ENCODE measurements around the gene ANKRD33. TPM values are rescaled to one million over a fixed set of nuclear protein-coding genes. Genes with fewer than 3 reads are reported as not detected.

ANKRD33 gene
- total RNA-seq, 2 experiments from 2014 or later = not detected

DNA sequence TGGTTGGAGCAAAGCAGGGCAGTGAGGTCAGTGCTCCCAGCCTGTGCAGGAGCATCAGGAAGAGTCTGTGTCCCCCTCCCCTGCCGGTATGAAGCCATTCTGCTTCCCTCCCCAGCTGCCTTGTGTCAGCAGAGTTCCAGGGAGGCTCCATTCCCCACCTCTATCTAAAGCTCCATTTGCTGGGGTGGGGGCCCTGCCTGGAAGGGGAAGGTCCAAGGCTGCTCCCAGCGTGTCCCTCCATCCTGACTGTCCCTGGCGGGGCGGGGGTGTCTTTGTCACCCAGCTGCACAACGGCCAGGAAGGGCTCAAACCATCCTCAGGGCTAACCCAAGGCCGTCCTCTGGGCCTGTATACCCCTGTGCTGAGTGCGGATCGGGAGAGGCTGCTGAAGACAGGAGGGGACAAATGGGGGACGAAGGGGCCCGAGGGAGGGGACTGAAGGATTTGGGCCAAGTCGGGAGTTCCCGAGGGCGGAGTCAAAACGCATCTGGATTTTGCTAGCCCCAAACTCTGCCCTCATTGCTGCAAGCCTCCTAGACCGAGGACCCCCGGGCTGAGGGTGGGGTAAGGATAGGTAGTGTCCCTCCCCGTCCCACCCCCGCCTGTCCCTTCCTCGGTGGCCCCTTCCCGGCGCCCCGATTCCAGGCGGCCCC is 18.7 kb downstream of the ANKRD33 start:
- ATAC-seq = no peak
- DNase-seq = no peak
- Mint-ChIP-seq H3K4me3 (no peak overlapping the region), H3K27ac (no peak overlapping the region), H3K27me3 (peaks cover 20% of the 10 kb centered on the region), H3K9me3 (ENCODE audit: low read depth) (no peaks in the 10 kb centered on the region), H3K36me3 (ENCODE audit: low read depth) (no peaks in the 10 kb centered on the region), H3K4me1 (peaks cover 1% of the 10 kb centered on the region)
- intact Hi-C loops (cut with DNase I, micrococcal nuclease) = no loop called here
- ChIA-PET POLR2A (no interaction called here), CTCF (interaction anchor here (0.7 to 1.0 kb wide), 2 partner anchors 16 to 82 kb away, joined by 3 to 7 read pairs; no protein-coding TSS in a partner anchor)

DNA sequence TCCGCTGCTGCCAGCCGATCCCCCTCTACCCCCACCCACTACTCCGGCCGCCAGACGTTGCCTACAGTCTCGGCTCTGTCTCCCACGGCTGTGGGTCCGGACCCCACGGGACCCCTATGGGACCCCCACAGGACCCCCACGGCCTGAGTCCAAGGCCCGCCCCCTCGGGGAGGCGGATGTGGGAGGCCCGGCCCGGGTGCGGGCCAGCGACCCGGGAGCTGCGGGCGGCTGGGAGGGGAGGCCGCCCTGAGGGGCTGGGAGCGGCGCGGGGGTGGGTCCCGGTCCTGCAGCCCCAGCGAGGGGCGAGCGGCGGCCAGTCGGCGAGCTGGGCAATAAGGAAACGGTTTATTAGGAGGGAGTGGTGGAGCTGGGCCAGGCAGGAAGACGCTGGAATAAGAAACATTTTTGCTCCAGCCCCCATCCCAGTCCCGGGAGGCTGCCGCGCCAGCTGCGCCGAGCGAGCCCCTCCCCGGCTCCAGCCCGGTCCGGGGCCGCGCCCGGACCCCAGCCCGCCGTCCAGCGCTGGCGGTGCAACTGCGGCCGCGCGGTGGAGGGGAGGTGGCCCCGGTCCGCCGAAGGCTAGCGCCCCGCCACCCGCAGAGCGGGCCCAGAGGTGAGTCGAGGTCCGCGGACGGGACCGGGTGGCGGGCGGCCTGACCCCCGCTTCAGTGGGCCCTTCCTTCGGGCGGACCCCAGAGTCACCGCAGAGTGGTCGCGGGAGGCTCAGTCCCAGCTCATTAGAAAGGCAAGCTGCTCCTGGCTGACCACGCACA is 19.4 kb downstream of the ANKRD33 start, which contains the start of gene ACVRL1:
ACVRL1 (plus strand) TSS at position 422 of the 773 bp plus-strand sequence. CDS start 4,971 bp downstream, outside the sequence.
- Mint-ChIP-seq H3K9me3 (ENCODE audit: low read depth) (no peaks in the 10 kb centered on the region), H3K4me3 (no peak within 1 kb of the TSS), H3K27me3 (peaks cover 20% of the 10 kb centered on the region), H3K4me1 (no peaks in the 10 kb centered on the region), H3K36me3 (ENCODE audit: low read depth) (no peaks in the 10 kb centered on the region), H3K27ac (no peak within 1 kb of the TSS)
- DNase-seq = no peak
- intact Hi-C loops (cut with DNase I, micrococcal nuclease) = no loop called here
- ATAC-seq = no peak
- ChIA-PET CTCF (no interaction called here), POLR2A (no interaction called here)

DNA sequence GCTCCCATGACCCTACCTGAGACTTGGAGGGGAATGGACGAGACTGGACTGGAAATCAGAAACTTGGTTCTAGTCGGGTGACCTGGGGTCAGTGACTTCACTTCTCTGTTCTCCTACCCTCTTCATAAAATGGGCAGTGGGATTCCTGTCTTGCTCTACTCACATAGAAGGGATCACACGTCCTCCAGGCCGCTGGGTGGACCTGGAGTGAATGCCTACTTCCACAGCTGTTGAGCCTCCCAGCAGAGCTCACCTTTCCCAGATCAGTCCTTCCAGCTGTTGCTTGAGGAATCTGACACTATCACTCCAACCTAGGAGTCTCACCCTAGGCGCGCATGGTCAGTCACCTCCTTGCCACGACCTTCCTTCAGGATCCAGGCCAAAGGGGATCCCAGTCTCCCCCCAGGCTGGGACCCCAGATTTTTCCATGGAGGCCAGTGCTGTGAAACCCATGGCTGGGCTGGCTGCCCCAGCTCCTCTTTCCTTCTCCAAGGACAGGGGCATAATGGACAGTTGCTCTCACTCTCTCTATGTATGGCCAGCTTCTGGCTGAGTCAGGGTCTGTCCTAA is 20.0 kb downstream of the ANKRD33 start:
- H3K9me3 Mint-ChIP-seq (ENCODE audit: low read depth) = no peaks in the 10 kb centered on the region
- H3K36me3 Mint-ChIP-seq (ENCODE audit: low read depth) = no peaks in the 10 kb centered on the region
- no peak overlapping the region for H3K4me3 Mint-ChIP-seq
- no peak overlapping the region for H3K27ac Mint-ChIP-seq
- ATAC-seq (no peak), DNase-seq (no peak)
- intact Hi-C loops (cut with DNase I, micrococcal nuclease) = no loop called here
- peaks cover 20% of the 10 kb centered on the region for H3K27me3 Mint-ChIP-seq
- ChIA-PET CTCF (no interaction called here), POLR2A (no interaction called here)
- no peaks in the 10 kb centered on the region for H3K4me1 Mint-ChIP-seq

DNA sequence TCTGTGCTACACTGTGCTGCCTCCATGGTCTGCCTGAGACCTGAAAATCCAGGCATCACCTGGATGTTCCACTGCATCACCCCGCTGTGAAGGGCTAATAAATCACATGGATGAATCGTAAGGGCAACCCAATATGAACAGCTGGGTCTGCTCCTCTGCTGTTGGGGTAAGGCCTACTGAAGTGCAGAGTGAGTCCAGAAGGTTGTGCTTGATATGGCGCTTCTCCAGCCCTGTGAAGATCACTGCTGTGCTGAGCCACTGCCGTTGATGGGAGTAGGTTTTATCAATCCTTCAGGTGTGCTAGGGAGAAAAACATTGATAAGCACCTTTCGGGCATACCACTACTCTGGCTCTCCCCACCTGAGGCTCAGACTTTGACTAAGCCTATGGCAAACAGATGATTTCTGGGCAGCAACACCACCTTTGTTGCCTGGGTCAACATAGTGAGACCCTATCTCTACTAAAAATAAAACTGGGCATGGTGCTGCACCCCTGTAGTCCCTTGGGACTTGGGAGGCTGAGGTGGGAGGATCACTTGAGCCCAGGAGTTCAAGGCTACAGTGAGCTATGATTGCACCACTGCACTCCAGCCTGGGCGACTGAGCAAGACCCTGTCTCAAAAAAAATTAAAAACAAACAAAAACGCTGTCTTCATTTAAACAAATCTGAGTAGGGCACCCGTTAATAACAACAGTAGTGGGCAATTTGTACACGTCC is 21.1 kb downstream of the ANKRD33 start:
- ATAC-seq (no peak), DNase-seq (no peak)
- Mint-ChIP-seq H3K4me1 (no peaks in the 10 kb centered on the region), H3K27me3 (peaks cover 20% of the 10 kb centered on the region), H3K36me3 (ENCODE audit: low read depth) (no peaks in the 10 kb centered on the region), H3K4me3 (no peak overlapping the region), H3K27ac (no peak overlapping the region), H3K9me3 (ENCODE audit: low read depth) (no peaks in the 10 kb centered on the region)
- intact Hi-C loops (cut with DNase I, micrococcal nuclease) = no loop called here
- ChIA-PET POLR2A (no interaction called here), CTCF (interaction anchor here (0.9 kb wide), 1 partner anchor 331 kb away, joined by 3 read pairs; no protein-coding TSS in a partner anchor)

DNA sequence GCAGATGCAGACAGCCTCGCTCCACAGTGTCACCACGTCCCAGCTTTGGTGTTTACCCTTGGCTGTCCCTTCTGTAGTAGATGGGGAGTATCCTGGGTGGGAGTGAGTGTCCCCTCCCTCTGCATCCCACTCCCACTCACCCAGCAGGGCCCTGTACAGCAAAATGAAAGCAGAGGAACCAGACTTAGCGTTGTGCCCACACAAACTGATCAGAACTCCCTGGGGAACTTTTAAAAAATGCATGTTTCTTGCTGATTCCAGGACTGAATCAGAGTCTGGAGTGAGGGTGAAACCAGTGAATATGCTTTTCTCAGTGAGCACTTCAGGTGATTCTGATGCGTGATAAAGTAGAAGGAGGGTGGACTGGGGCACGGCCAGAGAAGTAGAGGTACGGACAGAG is 22.3 kb downstream of the ANKRD33 start:
- DNase-seq (no peak), ATAC-seq (no peak)
- no peaks in the 10 kb centered on the region for H3K4me1 Mint-ChIP-seq
- CTCF ChIA-PET = interaction anchor here (0.9 kb wide), 1 partner anchor 332 kb away, joined by 3 read pairs; no protein-coding TSS in a partner anchor
- POLR2A ChIA-PET = no interaction called here
- intact Hi-C loops (cut with DNase I, micrococcal nuclease) = no loop called here
- no peaks in the 10 kb centered on the region for H3K36me3 Mint-ChIP-seq (ENCODE audit: low read depth)
- no peaks in the 10 kb centered on the region for H3K9me3 Mint-ChIP-seq (ENCODE audit: low read depth)
- H3K27ac Mint-ChIP-seq = no peak overlapping the region
- H3K27me3 Mint-ChIP-seq = peaks cover 20% of the 10 kb centered on the region
- no peak overlapping the region for H3K4me3 Mint-ChIP-seq

DNA sequence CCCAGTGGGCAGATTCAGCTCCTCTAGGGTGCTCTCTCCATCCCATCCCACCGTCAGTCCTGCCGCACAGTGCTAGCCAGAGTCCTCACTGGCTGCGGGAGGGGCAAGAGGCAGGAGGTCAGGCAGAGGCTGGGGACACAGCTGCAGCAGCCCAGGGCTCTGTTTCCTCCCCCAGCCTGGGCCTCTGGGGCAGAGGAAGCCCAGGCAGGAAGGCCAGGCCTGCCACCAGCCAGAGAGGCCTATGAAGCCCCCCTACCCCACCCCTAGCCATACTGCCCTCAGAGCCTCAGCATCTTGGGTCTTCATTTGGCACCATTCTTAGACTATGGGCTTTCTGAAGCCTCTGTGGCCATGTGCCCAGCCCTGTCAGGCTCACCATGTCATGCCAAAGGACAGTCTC is 22.8 kb downstream of the ANKRD33 start:
- peaks cover 20% of the 10 kb centered on the region for H3K27me3 Mint-ChIP-seq

DNA sequence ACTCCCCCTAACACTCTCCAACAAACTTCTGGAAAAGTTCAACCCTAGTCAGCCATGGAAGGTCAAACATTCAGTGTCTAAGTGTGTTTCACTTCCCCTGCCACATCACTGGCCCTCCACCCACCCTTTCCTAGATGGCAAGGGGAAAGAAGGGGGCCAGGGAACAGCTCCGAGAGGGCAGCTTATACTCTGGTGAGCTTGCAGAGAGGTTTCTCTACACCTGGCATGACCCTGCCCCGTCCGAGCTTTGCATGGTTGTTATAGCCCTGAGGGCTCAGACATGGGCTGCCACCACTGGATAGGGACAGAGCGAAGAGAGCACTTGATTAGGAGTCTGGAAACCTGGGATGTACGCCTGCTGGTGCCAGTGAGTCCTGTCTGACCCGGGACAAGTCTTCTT is 23.4 kb downstream of the ANKRD33 start:
- CTCF ChIA-PET = interaction anchor here (0.7 to 1.0 kb wide), 2 partner anchors 70 to 88 kb away, joined by 3 read pairs; no protein-coding TSS in a partner anchor
- POLR2A ChIA-PET = no interaction called here
- Mint-ChIP-seq H3K4me3 (no peak overlapping the region), H3K27ac (no peak overlapping the region), H3K36me3 (ENCODE audit: low read depth) (no peaks in the 10 kb centered on the region), H3K9me3 (ENCODE audit: low read depth) (no peaks in the 10 kb centered on the region), H3K27me3 (peaks cover 16% of the 10 kb centered on the region), H3K4me1 (no peaks in the 10 kb centered on the region)
- intact Hi-C loops (cut with DNase I, micrococcal nuclease) = no loop called here
- ATAC-seq = no peak
- no peak for DNase-seq

More for the DNA sequence above, 22.8 kb downstream of the ANKRD33 start:
- intact Hi-C loops (cut with DNase I, micrococcal nuclease) = no loop called here
- Mint-ChIP-seq H3K4me3 (no peak overlapping the region), H3K36me3 (ENCODE audit: low read depth) (no peaks in the 10 kb centered on the region), H3K4me1 (no peaks in the 10 kb centered on the region), H3K9me3 (ENCODE audit: low read depth) (no peaks in the 10 kb centered on the region), H3K27ac (no peak overlapping the region)
- DNase-seq (no peak), ATAC-seq (no peak)
- ChIA-PET CTCF (interaction anchor here (0.7 kb wide), 1 partner anchor 87 kb away, joined by 3 read pairs; no protein-coding TSS in a partner anchor), POLR2A (no interaction called here)

DNA sequence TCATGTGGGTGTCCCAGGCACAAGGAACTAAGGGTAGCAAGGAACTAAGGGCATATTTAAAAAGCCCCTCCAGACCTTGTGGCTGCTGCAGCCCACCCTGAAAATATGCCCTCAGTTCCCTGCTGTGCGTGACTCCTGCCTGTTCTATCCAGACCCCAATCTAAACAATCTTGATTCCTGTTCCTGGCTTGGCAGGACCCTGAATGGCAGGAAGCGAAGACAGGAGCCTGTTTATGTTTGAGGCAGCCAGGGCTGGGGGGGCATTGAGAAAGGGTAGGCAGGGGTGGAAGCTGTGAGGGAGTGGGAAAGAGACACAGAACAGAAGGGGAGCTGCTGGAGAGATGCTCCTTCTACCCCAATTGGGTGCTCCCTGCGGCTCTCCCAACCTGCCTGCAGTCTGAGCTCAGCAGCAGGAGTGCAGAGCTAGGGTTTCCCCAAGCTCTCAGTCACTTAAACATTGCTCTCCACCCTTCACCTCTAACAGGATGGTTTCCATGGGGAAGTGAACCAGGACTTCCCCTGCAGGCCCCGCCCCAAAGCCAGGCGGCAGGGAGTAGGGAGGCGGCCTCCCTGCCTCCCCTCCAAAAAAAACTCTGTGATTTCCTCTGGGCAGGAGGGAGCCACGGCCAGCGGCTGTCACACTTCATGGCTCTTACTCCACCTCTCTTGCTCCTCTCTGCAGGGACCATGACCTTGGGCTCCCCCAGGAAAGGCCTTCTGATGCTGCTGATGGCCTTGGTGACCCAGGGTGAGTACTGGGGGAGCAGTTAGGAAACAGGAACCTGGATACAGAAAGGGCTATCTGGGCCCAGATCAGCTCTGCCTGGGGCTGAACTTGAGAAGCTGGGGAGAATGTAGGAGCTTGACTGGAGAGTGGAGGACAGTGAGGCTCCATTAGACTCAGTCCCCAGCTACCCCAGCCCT is 24.1 kb downstream of the ANKRD33 start:
- intact Hi-C loops (cut with DNase I, micrococcal nuclease) = no loop called here
- ChIA-PET CTCF (interaction anchor here (1.0 to 2.5 kb wide), 3 partner anchors 10 to 69 kb away, joined by 3 to 7 read pairs (median 4); no protein-coding TSS in a partner anchor), POLR2A (no interaction called here)
- ATAC-seq = no peak
- no peak for DNase-seq
- Mint-ChIP-seq H3K4me3 (no peak overlapping the region), H3K9me3 (ENCODE audit: low read depth) (no peaks in the 10 kb centered on the region), H3K36me3 (ENCODE audit: low read depth) (no peaks in the 10 kb centered on the region), H3K27ac (no peak overlapping the region), H3K4me1 (no peaks in the 10 kb centered on the region), H3K27me3 (peaks cover 13% of the 10 kb centered on the region)

DNA sequence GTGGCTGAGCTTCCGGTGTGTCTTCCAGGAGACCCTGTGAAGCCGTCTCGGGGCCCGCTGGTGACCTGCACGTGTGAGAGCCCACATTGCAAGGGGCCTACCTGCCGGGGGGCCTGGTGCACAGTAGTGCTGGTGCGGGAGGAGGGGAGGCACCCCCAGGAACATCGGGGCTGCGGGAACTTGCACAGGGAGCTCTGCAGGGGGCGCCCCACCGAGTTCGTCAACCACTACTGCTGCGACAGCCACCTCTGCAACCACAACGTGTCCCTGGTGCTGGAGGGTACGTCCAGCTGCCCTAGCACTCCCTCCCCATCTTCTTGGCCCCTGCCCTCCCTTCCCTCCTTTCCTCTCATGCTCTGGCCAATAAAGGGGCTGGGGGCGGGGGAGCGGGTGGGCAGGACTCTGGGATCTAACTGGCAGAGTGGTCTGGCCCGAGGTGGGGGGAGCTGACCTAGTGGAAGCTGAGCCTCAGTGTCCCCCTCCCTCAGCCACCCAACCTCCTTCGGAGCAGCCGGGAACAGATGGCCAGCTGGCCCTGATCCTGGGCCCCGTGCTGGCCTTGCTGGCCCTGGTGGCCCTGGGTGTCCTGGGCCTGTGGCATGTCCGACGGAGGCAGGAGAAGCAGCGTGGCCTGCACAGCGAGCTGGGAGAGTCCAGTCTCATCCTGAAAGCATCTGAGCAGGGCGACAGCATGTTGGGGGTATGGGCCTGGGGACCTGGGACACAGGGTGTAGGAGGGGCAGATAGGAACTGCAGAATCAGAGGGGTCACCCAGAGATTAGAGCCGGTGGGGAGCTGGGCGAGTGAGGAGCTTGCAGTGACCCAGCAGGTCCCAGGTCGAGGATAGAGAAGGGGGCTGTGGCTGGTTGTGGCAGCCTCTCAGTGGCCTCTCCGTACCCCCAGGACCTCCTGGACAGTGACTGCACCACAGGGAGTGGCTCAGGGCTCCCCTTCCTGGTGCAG is 25.4 kb downstream of the ANKRD33 start:
- Mint-ChIP-seq H3K9me3 (ENCODE audit: low read depth) (no peaks in the 10 kb centered on the region), H3K36me3 (ENCODE audit: low read depth) (no peaks in the 10 kb centered on the region), H3K4me1 (no peaks in the 10 kb centered on the region), H3K27ac (no peak overlapping the region), H3K27me3 (peaks cover 6% of the 10 kb centered on the region), H3K4me3 (no peak overlapping the region)
- intact Hi-C loops (cut with DNase I, micrococcal nuclease) = no loop called here
- POLR2A ChIA-PET = no interaction called here
- ATAC-seq = no peak
- DNase-seq = peak; percentile 29
- CTCF ChIA-PET = interaction anchor here (1.4 to 2.5 kb wide), 2 partner anchors 9 to 68 kb away, joined by 4 to 7 read pairs; no protein-coding TSS in a partner anchor

All from activated CD4-positive, alpha-beta T cell treated with anti-CD3 and anti-CD28 coated beads for 36 hours (primary cell).